HepG2 (cell line): ENCODE measurements around the gene FUZ. TPM values are rescaled to one million over a fixed set of nuclear protein-coding genes. Genes with fewer than 3 reads are reported as not detected.

Source experiments
- CCDC6 ChIP-seq: sonication (generic); formaldehyde crosslinking; IDR thresholded peaks from 2 replicates; pipeline ENCODE4 v1.8.1; 2022; ENCODE audit warnings: mild to moderate bottlenecking, missing genetic modification reagents, moderate library complexity
- EZH2 ChIP-seq: conservative IDR thresholded peaks from 2 replicates; pipeline ENCODE4 v1.6.1; 2012; ENCODE audit warnings: mild to moderate bottlenecking, low read depth, low read length, moderate library complexity
- HNRNPK ChIP-seq: fragments of 200-400 bp; formaldehyde crosslinking; IDR thresholded peaks from 2 replicates; pipeline ENCODE4 v1.6.1; 2018; ENCODE audit warnings: low read length, low read depth, moderate library complexity, mild to moderate bottlenecking; ENCODE audit not compliant: poor library complexity, severe bottlenecking
- JARID2 ChIP-seq: sonication (generic); formaldehyde crosslinking; IDR thresholded peaks from 2 replicates; pipeline ENCODE4 v1.8.1; 2023; ENCODE audit warnings: missing genetic modification reagents, inconsistent platforms; ENCODE audit not compliant: insufficient replicate concordance
- MTF2 ChIP-seq: sonication (generic); formaldehyde crosslinking; IDR thresholded peaks from 2 replicates; pipeline ENCODE4 v1.5.0; 2020; ENCODE audit warnings: missing genetic modification reagents, borderline replicate concordance
- MZF1 ChIP-seq: sonication (generic); formaldehyde crosslinking; IDR thresholded peaks from 2 replicates; pipeline ENCODE4 v1.8.1; 2023; ENCODE audit warnings: mild to moderate bottlenecking, missing genetic modification reagents, borderline replicate concordance
- NBN ChIP-seq: fragments of 450-650 bp; conservative IDR thresholded peaks from 2 replicates; pipeline ENCODE4 v1.6.1; 2017
- ZNF644 ChIP-seq: IDR thresholded peaks from 2 replicates; pipeline ENCODE4 v1.6.1; 2016; ENCODE audit warnings: low read depth
- polyA plus RNA-seq, 8 experiments: library from polyadenylated mRNA; depleted of rRNA in 3 of 8; stranded (reverse) in 7 of 8; unstranded in 1 of 8; fragments of >200 nt; fragmentation: Illumina TruSeq in 4 of 8; extraction: Trizol in 4 of 8; gene quantifications; 2 replicates each; pipeline versions ENCODE4 v1.2.1 to v1.2.3, GENCODE V29; 2011 to 2016; ENCODE audit warnings: low read depth in 4 of 8, missing spikeins in 1 of 8, mixed read lengths in 1 of 8; ENCODE audit not compliant: insufficient read depth in 1 of 8
- total RNA-seq, 5 experiments: library from RNA; depleted of rRNA; stranded (reverse); fragments of >200 nt; fragmentation: Illumina TruSeq; extraction: Trizol; gene quantifications; 2 replicates each; pipeline ENCODE4 v1.2.3, GENCODE V29; 2016; ENCODE audit warnings: low read depth in 1 of 5
- TF ChIP-seq, protein P1 (sequence below): sonication (generic); formaldehyde crosslinking; IDR thresholded peaks from 2 replicates; pipeline ENCODE4 v1.4.0; 2020; ENCODE audit warnings: missing genetic modification reagents, mild to moderate bottlenecking, borderline replicate concordance
- TF ChIP-seq, protein P2 (sequence below): IDR thresholded peaks from 2 replicates; pipeline ENCODE4 v1.6.1; 2016; ENCODE audit warnings: missing compliant biosample characterization, missing genetic modification reagents, borderline replicate concordance

Gene FUZ
- total and polyA plus RNA-seq, 2 of the 13 experiments (the other 11 are each of a cell fraction or from before 2014, with no cell fraction given) = 0.08 TPM; not detected in 1

DNA sequence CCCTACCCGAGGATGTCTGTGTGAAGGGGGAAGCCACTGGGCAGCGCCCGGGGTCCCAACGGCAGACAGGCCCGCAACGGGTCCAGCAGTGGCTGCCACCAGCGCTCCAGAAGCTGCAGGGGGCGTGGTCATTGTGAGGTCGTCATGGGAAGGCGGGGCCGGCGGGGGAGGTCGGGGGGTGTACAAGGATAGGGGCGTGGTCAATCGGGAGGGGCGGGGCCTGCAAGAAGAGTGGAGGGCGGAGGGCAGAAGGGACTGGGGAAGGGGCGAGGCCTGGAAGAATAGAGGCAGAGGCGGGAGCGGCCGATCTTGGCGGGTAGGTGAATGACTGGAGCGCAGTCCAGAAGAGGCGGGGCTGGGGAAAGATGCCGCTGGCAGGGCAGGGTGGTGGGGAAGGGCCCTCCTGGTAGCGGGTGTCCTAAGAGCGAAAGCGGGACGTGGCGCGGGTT lies 4.4 kb downstream of the FUZ start (continued):
- TF ChIP-seq HNRNPK = peak; percentile 3
- TF ChIP-seq, protein P1, sequence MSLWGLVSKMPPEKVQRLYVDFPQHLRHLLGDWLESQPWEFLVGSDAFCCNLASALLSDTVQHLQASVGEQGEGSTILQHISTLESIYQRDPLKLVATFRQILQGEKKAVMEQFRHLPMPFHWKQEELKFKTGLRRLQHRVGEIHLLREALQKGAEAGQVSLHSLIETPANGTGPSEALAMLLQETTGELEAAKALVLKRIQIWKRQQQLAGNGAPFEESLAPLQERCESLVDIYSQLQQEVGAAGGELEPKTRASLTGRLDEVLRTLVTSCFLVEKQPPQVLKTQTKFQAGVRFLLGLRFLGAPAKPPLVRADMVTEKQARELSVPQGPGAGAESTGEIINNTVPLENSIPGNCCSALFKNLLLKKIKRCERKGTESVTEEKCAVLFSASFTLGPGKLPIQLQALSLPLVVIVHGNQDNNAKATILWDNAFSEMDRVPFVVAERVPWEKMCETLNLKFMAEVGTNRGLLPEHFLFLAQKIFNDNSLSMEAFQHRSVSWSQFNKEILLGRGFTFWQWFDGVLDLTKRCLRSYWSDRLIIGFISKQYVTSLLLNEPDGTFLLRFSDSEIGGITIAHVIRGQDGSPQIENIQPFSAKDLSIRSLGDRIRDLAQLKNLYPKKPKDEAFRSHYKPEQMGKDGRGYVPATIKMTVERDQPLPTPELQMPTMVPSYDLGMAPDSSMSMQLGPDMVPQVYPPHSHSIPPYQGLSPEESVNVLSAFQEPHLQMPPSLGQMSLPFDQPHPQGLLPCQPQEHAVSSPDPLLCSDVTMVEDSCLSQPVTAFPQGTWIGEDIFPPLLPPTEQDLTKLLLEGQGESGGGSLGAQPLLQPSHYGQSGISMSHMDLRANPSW (CRISPR knock-in tag) = no peak
- no peak for TF ChIP-seq MZF1 (CRISPR knock-in tag)
- TF ChIP-seq NBN = no peak
- TF ChIP-seq EZH2 = no peak
- TF ChIP-seq JARID2 (CRISPR knock-in tag) = no peak
- no peak for TF ChIP-seq CCDC6 (CRISPR knock-in tag)
- no peak for TF ChIP-seq MTF2 (CRISPR knock-in tag)
- no peak for TF ChIP-seq ZNF644 (CRISPR knock-in tag)
- TF ChIP-seq, protein P2, sequence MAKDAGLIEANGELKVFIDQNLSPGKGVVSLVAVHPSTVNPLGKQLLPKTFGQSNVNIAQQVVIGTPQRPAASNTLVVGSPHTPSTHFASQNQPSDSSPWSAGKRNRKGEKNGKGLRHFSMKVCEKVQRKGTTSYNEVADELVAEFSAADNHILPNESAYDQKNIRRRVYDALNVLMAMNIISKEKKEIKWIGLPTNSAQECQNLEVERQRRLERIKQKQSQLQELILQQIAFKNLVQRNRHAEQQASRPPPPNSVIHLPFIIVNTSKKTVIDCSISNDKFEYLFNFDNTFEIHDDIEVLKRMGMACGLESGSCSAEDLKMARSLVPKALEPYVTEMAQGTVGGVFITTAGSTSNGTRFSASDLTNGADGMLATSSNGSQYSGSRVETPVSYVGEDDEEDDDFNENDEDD (CRISPR knock-in tag) = no peak
